Activated CD4-positive, alpha-beta T cell treated with anti-CD3 and anti-CD28 coated beads, Interleukin-2, amount 10 ng/mL, durations not matched to agents 7 days and 5 days (primary cell): ENCODE results near the gene RCVRN. TPM values are rescaled to one million over a fixed set of nuclear protein-coding genes. Genes with fewer than 3 reads are reported as not detected.

Experiments
- CTCF ChIA-PET: fragments of 350-600 bp; sonication (Branson Sonifier 250); formaldehyde crosslinking; loops from one replicate; lab custom pipeline; 2021; ENCODE audit warnings: antibody characterized with exemption; lab: Charles Lee
- POLR2A ChIA-PET: fragments of 350-600 bp; sonication (Branson Sonifier 250); formaldehyde crosslinking; loops from one replicate; lab custom pipeline; 2021; ENCODE audit warnings: antibody characterized with exemption; lab: Charles Lee
- DNase-seq: peaks from one replicate; pipeline ENCODE4 v3.0.0-alpha.2; 2020
- H3K27ac Mint-ChIP-seq: one replicate; pipeline ENCODE4 v1.8.0; 2021; ENCODE audit warnings: mild to moderate bottlenecking, moderate library complexity, mixed read lengths
- H3K27me3 Mint-ChIP-seq: one replicate; pipeline ENCODE4 v1.8.0; 2021; ENCODE audit warnings: mixed read lengths
- H3K36me3 Mint-ChIP-seq: one replicate; pipeline ENCODE4 v1.8.0; 2021; ENCODE audit warnings: low read depth, mixed read lengths
- H3K4me1 Mint-ChIP-seq: one replicate; pipeline ENCODE4 v1.8.0; 2021; ENCODE audit warnings: mixed read lengths
- H3K4me3 Mint-ChIP-seq: one replicate; pipeline ENCODE4 v1.8.0; 2021; ENCODE audit warnings: mild to moderate bottlenecking, moderate library complexity, mixed read lengths
- H3K9me3 Mint-ChIP-seq: one replicate; pipeline ENCODE4 v1.8.0; 2021; ENCODE audit warnings: mixed read lengths
- total RNA-seq, 2 experiments: library from RNA; stranded (reverse); gene quantifications; one replicate each; pipeline ENCODE4 v1.2.3, GENCODE V29; 2021

Gene RCVRN
- total RNA-seq, 2 experiments from 2014 or later, result not detected

DNA sequence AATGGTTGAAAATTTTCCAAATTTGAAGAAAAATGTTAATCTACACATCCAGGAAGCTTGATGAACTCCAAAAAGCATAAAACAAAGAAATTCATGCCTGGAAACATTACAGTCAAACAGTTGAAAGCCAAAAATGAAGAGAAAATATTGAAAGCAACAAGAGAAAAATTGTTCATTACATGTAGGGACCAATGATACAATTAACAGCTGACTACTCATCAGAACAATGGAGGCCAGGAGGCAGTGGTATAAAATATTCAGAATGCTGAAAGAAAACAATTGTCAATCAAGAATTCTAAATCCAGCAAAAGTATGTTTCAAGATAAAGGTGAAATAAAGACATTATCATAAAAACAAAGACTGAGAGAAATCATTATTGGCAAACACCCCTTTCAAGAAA lies 21.6 kb downstream of the RCVRN start:
- H3K36me3 Mint-ChIP-seq, result no peaks in the 10 kb centered on the region
- ChIA-PET CTCF (interaction anchor here (0.7 kb wide), 1 partner anchor 146 kb away, joined by 4 read pairs; no protein-coding TSS in a partner anchor), POLR2A (no interaction called here)
- no peaks in the 10 kb centered on the region for H3K4me1 Mint-ChIP-seq
- DNase-seq, result no peak
- H3K4me3 Mint-ChIP-seq, result no peak overlapping the region
- H3K27ac Mint-ChIP-seq, result no peak overlapping the region
- peaks cover 21% of the 10 kb centered on the region for H3K9me3 Mint-ChIP-seq
- H3K27me3 Mint-ChIP-seq, result no peaks in the 10 kb centered on the region

DNA sequence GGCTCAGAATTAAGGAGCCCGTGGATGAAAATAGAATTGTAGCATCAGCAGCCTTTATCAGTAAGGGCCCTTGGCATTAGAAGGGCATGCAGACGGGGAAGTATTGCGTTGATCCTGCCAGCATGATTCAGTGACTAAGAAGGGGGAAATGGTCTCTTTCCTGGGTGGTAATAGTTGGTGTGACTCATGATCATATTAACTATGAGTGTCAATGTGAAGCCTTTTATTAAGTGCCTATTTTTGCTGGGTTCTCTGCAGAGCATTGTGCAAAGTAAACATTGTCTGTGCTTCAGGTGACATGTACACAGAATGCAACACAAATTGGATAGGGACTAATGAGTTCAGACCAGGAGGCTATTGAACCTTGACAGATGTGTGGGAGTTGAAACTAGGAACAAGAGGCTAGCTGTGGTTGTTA lies 24.5 kb downstream of the RCVRN start:
- H3K4me1 Mint-ChIP-seq, result no peaks in the 10 kb centered on the region
- no peak for DNase-seq
- peaks cover 4% of the 10 kb centered on the region for H3K27me3 Mint-ChIP-seq
- H3K27ac Mint-ChIP-seq, result no peak overlapping the region
- CTCF ChIA-PET, result no interaction called here
- H3K4me3 Mint-ChIP-seq, result no peak overlapping the region
- POLR2A ChIA-PET, result no interaction called here
- no peaks in the 10 kb centered on the region for H3K36me3 Mint-ChIP-seq
- peaks cover 21% of the 10 kb centered on the region for H3K9me3 Mint-ChIP-seq

DNA sequence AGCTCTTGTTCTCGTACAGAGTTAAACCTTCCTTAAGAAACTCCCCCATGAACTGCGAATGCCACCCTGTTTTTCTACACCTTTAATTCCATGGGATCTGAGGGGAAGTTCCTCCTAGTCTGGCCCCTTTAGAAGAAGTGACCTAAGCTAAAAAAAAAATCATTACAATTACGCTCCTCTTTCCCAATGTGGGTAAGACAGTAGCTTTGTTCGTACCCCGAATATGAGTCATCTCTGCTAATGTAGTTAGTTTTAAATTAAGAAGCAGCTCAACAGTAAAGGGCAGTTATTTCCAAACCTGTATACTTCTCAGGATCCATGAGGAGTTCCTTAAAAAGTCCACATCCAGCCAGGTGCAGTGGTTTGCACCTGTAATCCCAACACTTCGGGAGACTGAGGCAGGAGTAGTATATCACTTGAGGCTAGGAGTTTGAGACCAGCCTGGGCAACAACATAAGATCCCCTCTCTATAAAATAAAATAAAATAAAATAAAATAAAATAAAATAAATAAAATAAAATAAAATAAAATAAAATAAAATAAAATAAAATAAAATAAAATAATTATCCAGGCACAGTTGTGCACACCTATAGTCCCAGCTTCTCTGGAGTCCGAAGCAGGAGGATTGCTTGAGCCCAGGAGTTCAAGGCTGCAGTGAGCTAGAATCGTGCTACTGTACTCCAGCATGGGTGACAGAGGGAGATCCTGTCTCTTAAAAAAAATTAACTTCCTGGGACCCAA lies 26.1 kb downstream of the RCVRN start:
- no peak for DNase-seq
- Mint-ChIP-seq H3K9me3 (peaks cover 21% of the 10 kb centered on the region), H3K4me3 (no peak overlapping the region), H3K27ac (no peak overlapping the region), H3K4me1 (no peaks in the 10 kb centered on the region), H3K36me3 (no peaks in the 10 kb centered on the region), H3K27me3 (peaks cover 4% of the 10 kb centered on the region)
- ChIA-PET CTCF (interaction anchor here (0.5 to 1.0 kb wide), 2 partner anchors 29 to 178 kb away, joined by 3 to 5 read pairs; no protein-coding TSS in a partner anchor), POLR2A (no interaction called here)

DNA sequence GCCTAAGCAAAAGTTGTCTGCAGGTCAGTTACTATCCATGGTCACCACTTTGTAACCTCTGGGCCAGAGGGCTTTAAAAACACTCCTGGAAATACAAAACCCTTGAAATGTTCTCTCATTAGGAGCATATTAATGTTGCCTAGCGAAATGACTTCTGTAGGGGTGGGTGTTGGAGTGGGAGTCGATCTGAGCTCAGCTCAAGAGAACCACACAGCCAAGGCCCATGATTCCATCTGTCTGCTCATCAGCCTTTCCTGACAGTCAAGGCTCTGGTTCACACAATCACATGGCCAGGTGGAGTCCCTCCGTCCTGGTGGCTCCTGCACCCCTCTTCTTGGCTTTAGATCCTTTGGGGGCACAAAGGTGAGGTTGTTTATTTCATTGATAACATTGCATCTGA lies 26.7 kb downstream of the RCVRN start:
- DNase-seq, result no peak
- Mint-ChIP-seq H3K27me3 (peaks cover 4% of the 10 kb centered on the region), H3K9me3 (peaks cover 17% of the 10 kb centered on the region), H3K27ac (no peak overlapping the region), H3K36me3 (no peaks in the 10 kb centered on the region), H3K4me1 (no peaks in the 10 kb centered on the region), H3K4me3 (no peak overlapping the region)
- POLR2A ChIA-PET, result no interaction called here
- CTCF ChIA-PET, result interaction anchor here (1.0 kb wide), 1 partner anchor 28 kb away, joined by 3 read pairs; no protein-coding TSS in a partner anchor

DNA sequence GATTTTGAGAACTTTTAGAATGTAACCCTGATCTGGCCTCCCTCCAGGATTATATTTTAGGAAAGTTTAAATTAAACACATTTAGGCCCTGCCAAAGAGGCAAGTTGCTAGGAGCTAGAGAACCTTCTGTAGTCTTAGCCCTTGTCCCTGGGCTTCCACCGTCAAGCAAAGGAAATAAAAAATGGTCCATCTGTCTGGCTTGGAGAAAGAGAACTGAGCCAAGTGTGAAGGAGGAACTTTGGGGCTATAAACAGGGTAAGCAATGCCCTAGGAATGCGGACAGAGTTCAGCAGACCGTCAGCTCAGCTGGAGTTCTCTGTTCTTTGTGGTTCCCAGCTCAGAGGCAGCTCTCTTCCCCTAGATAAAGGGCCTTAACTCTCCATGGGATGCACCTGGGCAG lies 29.6 kb downstream of the RCVRN start:
- CTCF ChIA-PET, result no interaction called here
- Mint-ChIP-seq H3K27ac (no peak overlapping the region), H3K4me3 (no peak overlapping the region), H3K36me3 (no peaks in the 10 kb centered on the region), H3K4me1 (no peaks in the 10 kb centered on the region), H3K9me3 (peaks cover 3% of the 10 kb centered on the region), H3K27me3 (peaks cover 4% of the 10 kb centered on the region)
- POLR2A ChIA-PET, result no interaction called here
- no peak for DNase-seq

DNA sequence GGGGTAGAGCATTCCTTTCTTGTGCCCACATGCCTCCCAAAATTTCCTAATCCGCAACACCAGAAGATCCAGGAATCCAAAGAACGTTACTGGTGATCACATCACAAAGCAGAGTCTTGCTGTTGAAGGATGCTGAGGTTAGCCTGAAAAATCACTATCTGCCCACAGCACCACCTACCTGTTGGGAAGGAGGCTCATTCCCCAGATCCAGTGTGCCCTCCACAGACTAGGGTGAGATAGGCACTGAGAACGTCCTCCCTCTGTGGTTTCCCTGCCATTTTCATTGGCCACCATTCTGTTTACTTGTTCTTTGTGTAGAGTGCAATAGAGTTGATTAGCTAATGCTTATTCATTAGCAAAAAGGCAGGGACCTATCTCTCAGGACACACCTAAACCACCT lies 30.3 kb downstream of the RCVRN start:
- H3K36me3 Mint-ChIP-seq, result no peaks in the 10 kb centered on the region
- H3K27ac Mint-ChIP-seq, result no peak overlapping the region
- CTCF ChIA-PET, result interaction anchor here (0.9 kb wide), 1 partner anchor 12 kb away, joined by 4 read pairs; no protein-coding TSS in a partner anchor

DNA sequence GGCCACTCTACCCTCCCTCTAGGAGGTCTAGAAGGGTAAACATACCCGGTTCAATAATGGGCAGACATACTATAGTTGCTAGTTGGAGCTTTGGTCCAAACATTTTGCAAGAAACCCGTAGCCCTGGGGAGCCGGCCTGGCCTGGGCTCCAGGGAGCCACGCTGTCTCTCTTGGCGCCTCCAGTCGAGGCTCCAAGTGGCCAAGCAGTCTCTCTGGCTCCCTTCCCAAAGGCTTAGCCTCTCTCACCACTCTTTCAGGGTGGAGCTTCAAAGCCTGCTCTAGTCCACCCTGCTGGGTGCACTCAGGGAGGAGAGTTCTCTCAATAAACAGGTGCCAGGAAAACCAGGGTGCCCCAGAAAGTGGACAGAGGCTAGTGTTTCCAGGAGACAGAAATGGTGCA lies 32.2 kb downstream of the RCVRN start:
- Mint-ChIP-seq H3K4me1 (no peaks in the 10 kb centered on the region), H3K36me3 (no peaks in the 10 kb centered on the region), H3K27ac (no peak overlapping the region), H3K9me3 (no peaks in the 10 kb centered on the region), H3K4me3 (no peak overlapping the region), H3K27me3 (peaks cover 4% of the 10 kb centered on the region)
- POLR2A ChIA-PET, result no interaction called here
- CTCF ChIA-PET, result no interaction called here
- no peak for DNase-seq

More for the DNA sequence above, 30.3 kb downstream of the RCVRN start:
- POLR2A ChIA-PET, result no interaction called here
- Mint-ChIP-seq H3K9me3 (peaks cover 2% of the 10 kb centered on the region), H3K4me1 (no peaks in the 10 kb centered on the region), H3K4me3 (no peak overlapping the region), H3K27me3 (peaks cover 4% of the 10 kb centered on the region)
- no peak for DNase-seq

DNA sequence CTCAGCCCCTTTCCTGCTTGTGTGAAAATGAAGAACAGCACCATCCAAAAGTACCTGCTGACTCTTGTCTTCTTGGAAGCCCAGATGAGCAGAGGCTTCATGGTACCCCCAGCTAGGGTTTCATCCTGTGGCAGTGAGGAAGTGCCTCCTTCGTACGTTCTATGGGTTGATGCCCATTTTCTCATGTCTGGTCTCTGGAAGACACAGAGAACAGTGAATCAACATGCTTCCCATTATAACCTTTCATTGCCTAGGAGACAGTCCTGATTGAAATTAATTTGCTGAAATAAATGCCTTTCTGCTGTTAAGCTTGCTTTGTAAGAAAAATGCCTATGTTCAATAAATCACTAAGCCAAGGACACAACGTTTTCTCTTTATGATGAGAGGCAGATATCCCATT lies 36.5 kb downstream of the RCVRN start:
- no peaks in the 10 kb centered on the region for H3K27me3 Mint-ChIP-seq

DNA sequence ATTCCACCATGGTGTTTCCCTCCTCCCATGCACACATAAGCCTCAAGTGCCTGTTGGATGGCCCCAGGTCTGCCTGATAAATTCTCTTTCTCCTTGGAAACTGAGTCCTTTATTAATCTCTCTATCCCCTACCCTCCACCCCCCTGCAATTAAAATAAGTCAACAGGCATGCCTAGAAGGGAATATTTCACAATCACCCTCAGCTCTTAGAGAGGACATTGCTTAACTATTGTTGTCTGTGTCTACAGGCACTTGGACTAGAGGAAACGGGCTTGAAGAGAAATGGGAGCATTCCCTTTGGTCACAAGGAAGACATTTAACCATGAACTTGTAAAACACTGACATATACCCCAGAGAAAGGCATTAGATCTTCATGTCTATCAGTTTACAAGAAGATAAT lies 39.5 kb downstream of the RCVRN start:
- no peaks in the 10 kb centered on the region for H3K36me3 Mint-ChIP-seq
- ChIA-PET POLR2A (no interaction called here), CTCF (no interaction called here)
- DNase-seq, result no peak
- peaks cover 7% of the 10 kb centered on the region for H3K9me3 Mint-ChIP-seq
- H3K4me3 Mint-ChIP-seq, result no peak overlapping the region
- H3K4me1 Mint-ChIP-seq, result no peaks in the 10 kb centered on the region
- no peaks in the 10 kb centered on the region for H3K27me3 Mint-ChIP-seq
- H3K27ac Mint-ChIP-seq, result no peak overlapping the region

More for the DNA sequence above, 36.5 kb downstream of the RCVRN start:
- no peaks in the 10 kb centered on the region for H3K36me3 Mint-ChIP-seq
- no peak overlapping the region for H3K4me3 Mint-ChIP-seq
- H3K4me1 Mint-ChIP-seq, result no peaks in the 10 kb centered on the region
- H3K27ac Mint-ChIP-seq, result no peak overlapping the region
- no peak for DNase-seq
- H3K9me3 Mint-ChIP-seq, result peaks cover 2% of the 10 kb centered on the region
- ChIA-PET POLR2A (no interaction called here), CTCF (no interaction called here)

DNA sequence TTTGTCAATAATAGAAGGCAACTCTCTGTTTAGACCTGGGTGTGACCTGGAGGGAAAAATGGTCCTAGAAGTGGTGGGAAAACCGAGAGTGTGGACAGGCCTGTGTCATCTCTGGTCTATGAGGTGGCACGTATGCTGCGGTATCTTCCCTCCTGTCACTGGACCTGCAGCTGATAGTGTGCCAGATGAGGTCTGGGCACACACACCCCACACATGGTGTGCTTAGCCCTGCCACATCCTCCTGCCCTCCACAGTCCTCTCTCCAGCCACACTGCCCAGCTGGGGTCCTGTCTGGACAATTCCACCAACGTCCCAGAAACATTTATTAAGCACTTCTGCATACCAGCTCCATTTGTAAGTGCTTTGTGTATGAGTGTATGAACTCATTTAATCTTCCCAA lies 42.1 kb downstream of the RCVRN start:
- Mint-ChIP-seq H3K4me3 (no peak overlapping the region), H3K27ac (no peak overlapping the region), H3K4me1 (no peaks in the 10 kb centered on the region), H3K36me3 (no peaks in the 10 kb centered on the region), H3K27me3 (no peaks in the 10 kb centered on the region), H3K9me3 (peaks cover 8% of the 10 kb centered on the region)
- CTCF ChIA-PET, result interaction anchor here (1.2 kb wide), 1 partner anchor 12 kb away, joined by 4 read pairs; no protein-coding TSS in a partner anchor
- no peak for DNase-seq
- POLR2A ChIA-PET, result no interaction called here

DNA sequence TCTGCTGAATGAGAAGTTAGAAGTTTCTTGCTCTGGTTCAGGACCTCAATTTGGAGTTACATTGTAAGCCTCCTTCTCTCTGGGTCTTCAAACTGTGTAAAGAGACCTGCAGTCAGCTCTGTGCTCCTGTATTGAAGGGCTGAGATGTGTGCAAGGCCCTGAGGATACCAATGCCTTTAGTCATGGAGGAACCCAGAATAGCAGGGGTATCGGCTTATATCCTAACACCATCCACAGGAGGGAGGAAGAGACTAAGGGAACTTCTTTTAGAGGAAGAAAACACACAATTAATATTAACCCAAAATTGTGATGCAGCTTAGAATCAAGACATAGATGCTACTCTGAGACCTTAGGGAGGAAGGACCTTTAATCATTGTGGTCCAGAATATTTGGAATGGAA lies 42.9 kb downstream of the RCVRN start:
- CTCF ChIA-PET, result interaction anchor here (1.2 kb wide), 1 partner anchor 13 kb away, joined by 4 read pairs; no protein-coding TSS in a partner anchor
- peaks cover 8% of the 10 kb centered on the region for H3K9me3 Mint-ChIP-seq
- H3K4me1 Mint-ChIP-seq, result no peaks in the 10 kb centered on the region
- H3K27me3 Mint-ChIP-seq, result no peaks in the 10 kb centered on the region
- DNase-seq, result no peak
- no peak overlapping the region for H3K4me3 Mint-ChIP-seq
- POLR2A ChIA-PET, result no interaction called here
- no peak overlapping the region for H3K27ac Mint-ChIP-seq
- no peaks in the 10 kb centered on the region for H3K36me3 Mint-ChIP-seq

DNA sequence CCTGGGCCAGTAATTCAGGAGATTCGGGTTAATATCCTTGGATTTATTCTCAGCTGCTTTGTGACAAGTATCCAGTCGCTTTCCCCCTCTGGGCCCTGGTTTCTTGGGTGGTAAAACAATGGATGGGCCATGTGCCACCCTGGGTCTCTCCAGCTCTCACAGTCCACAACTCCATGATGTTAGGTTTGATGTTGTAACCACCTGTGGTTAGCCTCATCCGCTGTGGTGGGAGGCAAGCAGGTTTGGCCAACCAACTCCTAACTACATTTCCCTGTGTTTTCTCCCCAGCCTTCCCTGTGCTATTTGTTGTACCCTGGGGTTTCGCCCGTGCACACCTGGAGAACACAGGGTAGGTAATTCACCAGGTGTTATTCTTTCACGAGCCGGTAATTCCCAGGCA lies 44.2 kb downstream of the RCVRN start:
- ChIA-PET POLR2A (no interaction called here), CTCF (no interaction called here)
- H3K27me3 Mint-ChIP-seq, result no peaks in the 10 kb centered on the region
- H3K4me3 Mint-ChIP-seq, result no peak overlapping the region
- H3K27ac Mint-ChIP-seq, result no peak overlapping the region
- no peaks in the 10 kb centered on the region for H3K4me1 Mint-ChIP-seq
- no peaks in the 10 kb centered on the region for H3K36me3 Mint-ChIP-seq
- H3K9me3 Mint-ChIP-seq, result peaks cover 8% of the 10 kb centered on the region
- DNase-seq, result no peak

DNA sequence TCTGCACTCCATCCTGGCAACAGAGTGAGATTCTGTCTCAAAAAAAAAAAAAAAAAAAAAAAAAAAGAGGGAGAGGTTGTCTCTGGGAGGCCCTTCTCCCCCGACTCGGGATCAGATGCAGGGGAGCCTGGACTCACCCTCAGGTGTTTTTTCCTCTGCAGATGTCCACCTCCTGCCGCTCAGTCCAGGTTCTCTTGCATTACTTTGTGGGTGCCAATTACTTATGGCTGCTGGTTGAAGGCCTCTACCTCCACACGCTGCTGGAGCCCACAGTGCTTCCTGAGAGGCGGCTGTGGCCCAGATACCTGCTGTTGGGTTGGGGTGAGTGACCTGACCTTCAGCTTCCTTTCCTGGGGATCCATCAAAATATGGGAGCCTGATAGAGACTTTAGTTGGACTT lies 45.3 kb downstream of the RCVRN start:
- H3K27ac Mint-ChIP-seq, result no peak overlapping the region

More for the DNA sequence above, 45.3 kb downstream of the RCVRN start:
- no peak for DNase-seq
- no peak overlapping the region for H3K4me3 Mint-ChIP-seq
- no peaks in the 10 kb centered on the region for H3K4me1 Mint-ChIP-seq
- ChIA-PET POLR2A (no interaction called here), CTCF (no interaction called here)
- H3K27me3 Mint-ChIP-seq, result no peaks in the 10 kb centered on the region
- H3K36me3 Mint-ChIP-seq, result no peaks in the 10 kb centered on the region
- H3K9me3 Mint-ChIP-seq, result peaks cover 8% of the 10 kb centered on the region
